Measurements from ENCODE around the gene ZBTB39. TPM values are rescaled to one million over a fixed set of nuclear protein-coding genes. Genes with fewer than 3 reads are reported as not detected.
"Not testable (repeated sequence)": the region's sequence is repeated elsewhere in the genome, so short reads cannot be mapped to it uniquely, and the experiment has no call there.

Gene ZBTB39
- total RNA-seq, 1 donor from 2014 or later: 13.3 TPM

- intact Hi-C loops (cut with micrococcal nuclease): no loop called here
- ATAC-seq (ENCODE audit: low read depth) (no peak), DNase-seq (no peak)
- no peaks in the 10 kb centered on the region for H3K27me3 Mint-ChIP-seq
- H3K36me3 Mint-ChIP-seq (ENCODE audit: low read depth): no peaks in the 10 kb centered on the region
- TF ChIP-seq, protein P1, sequence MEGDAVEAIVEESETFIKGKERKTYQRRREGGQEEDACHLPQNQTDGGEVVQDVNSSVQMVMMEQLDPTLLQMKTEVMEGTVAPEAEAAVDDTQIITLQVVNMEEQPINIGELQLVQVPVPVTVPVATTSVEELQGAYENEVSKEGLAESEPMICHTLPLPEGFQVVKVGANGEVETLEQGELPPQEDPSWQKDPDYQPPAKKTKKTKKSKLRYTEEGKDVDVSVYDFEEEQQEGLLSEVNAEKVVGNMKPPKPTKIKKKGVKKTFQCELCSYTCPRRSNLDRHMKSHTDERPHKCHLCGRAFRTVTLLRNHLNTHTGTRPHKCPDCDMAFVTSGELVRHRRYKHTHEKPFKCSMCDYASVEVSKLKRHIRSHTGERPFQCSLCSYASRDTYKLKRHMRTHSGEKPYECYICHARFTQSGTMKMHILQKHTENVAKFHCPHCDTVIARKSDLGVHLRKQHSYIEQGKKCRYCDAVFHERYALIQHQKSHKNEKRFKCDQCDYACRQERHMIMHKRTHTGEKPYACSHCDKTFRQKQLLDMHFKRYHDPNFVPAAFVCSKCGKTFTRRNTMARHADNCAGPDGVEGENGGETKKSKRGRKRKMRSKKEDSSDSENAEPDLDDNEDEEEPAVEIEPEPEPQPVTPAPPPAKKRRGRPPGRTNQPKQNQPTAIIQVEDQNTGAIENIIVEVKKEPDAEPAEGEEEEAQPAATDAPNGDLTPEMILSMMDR (IDR thresholded peaks at IDR 0.05): no peak
- ChIA-PET POLR2A (no interaction called here), CTCF (no interaction called here)
- no peaks in the 10 kb centered on the region for H3K4me1 Mint-ChIP-seq
- H3K27ac Mint-ChIP-seq: no peak overlapping the region
- peaks cover 3% of the 10 kb centered on the region for H3K9me3 Mint-ChIP-seq
- no peak overlapping the region for H3K4me3 Mint-ChIP-seq
Measured at GRCh38 chr12:56979628-56980027, 26.7 kb downstream of the ZBTB39 start.

- peaks cover 3% of the 10 kb centered on the region for H3K9me3 Mint-ChIP-seq
- no peaks in the 10 kb centered on the region for H3K4me1 Mint-ChIP-seq
- intact Hi-C loops (cut with micrococcal nuclease): no loop called here
- TF ChIP-seq, protein P1 (IDR thresholded peaks at IDR 0.05): no peak
- POLR2A ChIA-PET: no interaction called here
- DNase-seq: no peak
- no peak overlapping the region for H3K27ac Mint-ChIP-seq
- no peaks in the 10 kb centered on the region for H3K36me3 Mint-ChIP-seq (ENCODE audit: low read depth)
- CTCF ChIA-PET: no interaction called here
- ATAC-seq (ENCODE audit: low read depth): no peak
- no peaks in the 10 kb centered on the region for H3K27me3 Mint-ChIP-seq
- no peak overlapping the region for H3K4me3 Mint-ChIP-seq
Measured at GRCh38 chr12:56978397-56979138, 27.8 kb downstream of the ZBTB39 start.

DNA sequence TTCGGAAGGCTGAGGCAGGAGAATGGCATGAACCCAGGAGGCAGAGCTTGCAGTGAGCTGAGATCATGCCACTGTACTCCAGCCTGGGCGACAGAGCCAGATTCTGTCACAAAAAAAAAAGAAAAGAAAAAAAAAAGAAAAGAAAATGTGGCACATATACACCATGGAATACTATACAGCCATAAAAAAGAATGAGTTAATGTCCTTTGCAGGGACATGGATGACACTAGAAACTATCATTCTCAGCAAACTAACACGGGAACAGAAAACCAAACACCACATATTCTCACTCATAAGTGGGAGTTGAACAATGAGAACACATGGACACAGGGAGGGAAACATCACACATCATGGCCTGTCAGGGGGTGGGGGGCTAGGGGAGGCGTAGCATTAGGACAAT, 29.0 kb downstream of the ZBTB39 start:
- not testable (repeated sequence) for H3K9me3 Mint-ChIP-seq, H3K27me3 Mint-ChIP-seq

GRCh38 chr12:56974224-56974623, 32.1 kb downstream of the ZBTB39 start:
- H3K27ac Mint-ChIP-seq; POLR2A ChIA-PET; H3K4me1 Mint-ChIP-seq; CTCF ChIA-PET; H3K4me3 Mint-ChIP-seq; intact Hi-C loops (cut with micrococcal nuclease); H3K9me3 Mint-ChIP-seq; ATAC-seq (ENCODE audit: low read depth); H3K27me3 Mint-ChIP-seq; H3K36me3 Mint-ChIP-seq (ENCODE audit: low read depth); DNase-seq: not testable (repeated sequence)

More for the DNA sequence above, 29.0 kb downstream of the ZBTB39 start:
- H3K36me3 Mint-ChIP-seq (ENCODE audit: low read depth); POLR2A ChIA-PET; CTCF ChIA-PET; intact Hi-C loops (cut with micrococcal nuclease); ATAC-seq (ENCODE audit: low read depth); DNase-seq; H3K27ac Mint-ChIP-seq; H3K4me3 Mint-ChIP-seq; H3K4me1 Mint-ChIP-seq: not testable (repeated sequence)

GRCh38 chr12:56968910-56969309, 37.4 kb downstream of the ZBTB39 start:
- ATAC-seq (ENCODE audit: low read depth); POLR2A ChIA-PET; H3K4me3 Mint-ChIP-seq; H3K36me3 Mint-ChIP-seq (ENCODE audit: low read depth); H3K27ac Mint-ChIP-seq; DNase-seq; intact Hi-C loops (cut with micrococcal nuclease); CTCF ChIA-PET; H3K9me3 Mint-ChIP-seq; H3K4me1 Mint-ChIP-seq; H3K27me3 Mint-ChIP-seq: not testable (repeated sequence)

DNA sequence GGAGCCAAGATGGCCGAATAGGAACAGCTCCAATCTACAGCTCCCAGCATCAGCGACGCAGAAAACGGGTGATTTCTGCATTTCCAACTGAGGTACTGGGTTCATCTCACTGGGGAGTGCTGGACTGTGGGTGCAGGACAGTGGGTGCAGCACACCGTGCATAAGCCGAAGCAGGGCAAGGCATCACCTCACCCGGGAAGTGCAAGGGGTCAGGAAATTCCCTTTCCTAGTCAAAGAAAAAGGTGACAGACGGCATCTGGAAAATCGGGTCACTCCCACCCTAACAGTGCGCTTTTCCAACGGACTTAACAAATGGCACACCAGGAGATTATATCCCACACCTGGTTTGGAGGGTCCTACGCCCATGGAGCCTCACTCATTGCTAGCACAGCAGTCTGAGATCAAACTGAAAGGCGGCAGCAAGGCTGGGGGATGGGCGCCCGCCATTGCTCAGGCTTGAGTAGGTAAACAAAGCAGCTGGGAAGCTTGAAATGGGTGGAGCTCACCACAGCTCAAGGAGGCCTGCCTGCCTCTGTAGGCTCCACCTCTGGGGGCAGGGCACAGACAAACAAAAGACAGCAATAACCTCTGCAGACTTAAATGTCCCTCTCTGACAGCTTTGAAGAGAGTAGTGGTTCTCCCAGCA, 40.2 kb downstream of the ZBTB39 start:
- DNase-seq; H3K4me3 Mint-ChIP-seq; intact Hi-C loops (cut with micrococcal nuclease); H3K9me3 Mint-ChIP-seq; H3K27me3 Mint-ChIP-seq; H3K36me3 Mint-ChIP-seq (ENCODE audit: low read depth); H3K4me1 Mint-ChIP-seq; CTCF ChIA-PET; ATAC-seq (ENCODE audit: low read depth); H3K27ac Mint-ChIP-seq; POLR2A ChIA-PET: not testable (repeated sequence)

DNA sequence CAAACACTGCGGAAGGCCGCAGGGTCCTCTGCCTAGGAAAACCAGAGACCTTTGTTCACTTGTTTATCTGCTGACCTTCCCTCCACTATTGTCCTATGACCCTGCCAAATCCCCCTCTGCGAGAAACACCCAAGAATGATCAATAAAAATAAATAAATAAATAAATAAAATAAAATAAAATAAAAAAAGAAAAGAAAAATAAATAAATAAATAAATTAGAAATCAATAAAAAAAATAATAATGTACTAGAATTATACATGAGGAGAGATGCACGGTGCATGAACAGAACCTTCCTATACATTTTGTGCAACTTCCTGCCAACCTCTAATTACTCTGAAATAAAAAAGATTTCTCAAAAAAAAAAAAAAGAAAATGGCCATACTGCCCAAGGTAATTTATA, 41.2 kb downstream of the ZBTB39 start:
- POLR2A ChIA-PET; H3K36me3 Mint-ChIP-seq (ENCODE audit: low read depth); H3K4me3 Mint-ChIP-seq; intact Hi-C loops (cut with micrococcal nuclease); CTCF ChIA-PET; H3K4me1 Mint-ChIP-seq; H3K9me3 Mint-ChIP-seq; DNase-seq; ATAC-seq (ENCODE audit: low read depth); H3K27me3 Mint-ChIP-seq; H3K27ac Mint-ChIP-seq: not testable (repeated sequence)

DNA sequence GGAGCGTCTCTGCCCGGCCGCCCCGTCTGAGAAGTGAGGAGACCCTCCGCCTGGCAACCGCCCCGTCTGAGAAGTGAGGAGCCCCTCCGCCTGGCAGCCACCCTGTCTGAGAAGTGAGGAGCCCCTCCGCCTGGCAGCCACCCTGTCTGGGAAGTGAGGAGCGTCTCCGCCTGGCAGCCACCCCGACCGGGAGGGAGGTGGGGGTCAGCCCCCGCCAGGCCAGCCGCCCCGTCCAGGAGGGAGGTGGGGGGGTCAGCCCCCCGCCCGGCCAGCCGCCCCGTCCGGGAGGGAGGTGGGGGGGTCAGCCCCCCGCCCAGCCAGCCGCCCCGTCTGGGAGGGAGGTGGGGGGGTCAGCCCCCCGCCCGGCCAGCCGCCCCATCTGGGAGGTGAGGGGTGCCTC, 42.8 kb downstream of the ZBTB39 start:
- H3K4me3 Mint-ChIP-seq, CTCF ChIA-PET: not testable (repeated sequence)

GRCh38 chr12:56962247-56962646, 44.1 kb downstream of the ZBTB39 start:
- DNase-seq; H3K4me3 Mint-ChIP-seq; CTCF ChIA-PET; ATAC-seq (ENCODE audit: low read depth); H3K9me3 Mint-ChIP-seq; H3K36me3 Mint-ChIP-seq (ENCODE audit: low read depth); H3K4me1 Mint-ChIP-seq; POLR2A ChIA-PET; H3K27me3 Mint-ChIP-seq; intact Hi-C loops (cut with micrococcal nuclease); H3K27ac Mint-ChIP-seq: not testable (repeated sequence)

More for the DNA sequence above, 42.8 kb downstream of the ZBTB39 start:
- intact Hi-C loops (cut with micrococcal nuclease); POLR2A ChIA-PET; ATAC-seq (ENCODE audit: low read depth); DNase-seq; H3K36me3 Mint-ChIP-seq (ENCODE audit: low read depth); H3K27me3 Mint-ChIP-seq; H3K9me3 Mint-ChIP-seq; H3K27ac Mint-ChIP-seq; H3K4me1 Mint-ChIP-seq: not testable (repeated sequence)

Measured in activated B cell treated with CpG ODN at 0.5 μM for 24 hours (primary cell).